IMR-90 (cell line): ENCODE results near the gene TMA7. TPM values are rescaled to one million over a fixed set of nuclear protein-coding genes. Genes with fewer than 3 reads are reported as not detected.

Source experiments
- ATAC-seq: fragments of 200-7000 bp; cut with Tn5 transposase; 2 replicates; pipeline ENCODE4 v1.9.1; 2020; ENCODE audit warnings: low read depth, mild to moderate bottlenecking, moderate library complexity
- BruUV-seq: library from RNA; stranded (reverse); fragments of 400-500 nt; replicated peaks from 2 replicates; lab custom pipeline; 2021; lab: Mats Ljungman, UMichigan
- CTCF ChIA-PET: fragments of 300-600 bp; formaldehyde crosslinking; extraction: SDS; loops from one replicate; lab custom pipeline; 2021; ENCODE audit warnings: antibody characterized with exemption; lab: Yijun Ruan, JAX
- POLR2A ChIA-PET: fragments of 300-600 bp; sonication (Branson Sonifier 250); formaldehyde crosslinking; loops from one replicate; lab custom pipeline; 2022; ENCODE audit warnings: antibody characterized with exemption; ENCODE audit not compliant: unreplicated experiment; lab: Charles Lee
- DNase-seq: peaks from one replicate; pipeline ENCODE4 v3.0.0; 2013
- H2AFZ ChIP-seq: replicated peaks from 2 replicates; pipeline ENCODE3; 2013; ENCODE audit warnings: low read length, mild to moderate bottlenecking; ENCODE audit not compliant: poor library complexity
- H2AK5ac ChIP-seq: 2 replicates; pipeline ENCODE4 v1.6.1; 2013; ENCODE audit warnings: low read depth, low read length, inconsistent platforms
- H2AK9ac ChIP-seq: replicated peaks from 2 replicates; pipeline ENCODE3; 2013; ENCODE audit warnings: mild to moderate bottlenecking, low read depth, low read length, moderate library complexity; ENCODE audit not compliant: poor library complexity
- H2BK120ac ChIP-seq: 2 replicates; pipeline ENCODE4 v1.6.1; 2013; ENCODE audit warnings: low read depth, low read length, inconsistent platforms
- H2BK15ac ChIP-seq: 3 replicates; pipeline ENCODE4 v1.6.1; 2013; ENCODE audit warnings: low read depth, low read length, inconsistent platforms
- H2BK20ac ChIP-seq: 2 replicates; pipeline ENCODE4 v1.6.1; 2013; ENCODE audit warnings: low read depth, mild to moderate bottlenecking, inconsistent platforms, low read length, moderate library complexity
- H2BK5ac ChIP-seq: 2 replicates; pipeline ENCODE4 v1.6.1; 2013; ENCODE audit warnings: mild to moderate bottlenecking, low read depth, low read length, inconsistent platforms; ENCODE audit not compliant: poor library complexity, severe bottlenecking
- H3K14ac ChIP-seq: replicated peaks from 2 replicates; pipeline ENCODE4 v1.6.1; 2013; ENCODE audit warnings: low read depth, low read length, inconsistent platforms
- H3K18ac ChIP-seq: 2 replicates; pipeline ENCODE4 v1.6.1; 2013; ENCODE audit warnings: low read depth, low read length, control low read depth
- H3K23ac ChIP-seq: 2 replicates; pipeline ENCODE4 v1.6.1; 2013; ENCODE audit warnings: low read depth, low read length, inconsistent platforms
- H3K27ac ChIP-seq: 2 replicates; pipeline ENCODE4 v1.5.1; 2013; ENCODE audit warnings: mild to moderate bottlenecking, control low read depth, low read length; ENCODE audit not compliant: insufficient read depth
- H3K27me3 ChIP-seq: 2 replicates; pipeline ENCODE4 v1.6.1; 2013; ENCODE audit warnings: low read length; ENCODE audit not compliant: control insufficient read depth, insufficient read depth
- H3K36me3 ChIP-seq: 2 replicates; pipeline ENCODE4 v1.6.1; 2013; ENCODE audit warnings: low read length, mixed read lengths; ENCODE audit not compliant: control insufficient read depth, insufficient read depth
- H3K4ac ChIP-seq: 2 replicates; pipeline ENCODE4 v1.6.1; 2013; ENCODE audit warnings: low read depth, low read length, inconsistent platforms
- H3K4me1 ChIP-seq: 2 replicates; pipeline ENCODE4 v1.6.1; 2013; ENCODE audit warnings: low read length, mixed read lengths; ENCODE audit not compliant: control insufficient read depth, insufficient read depth
- H3K4me2 ChIP-seq: 2 replicates; pipeline ENCODE4 v1.6.1; 2013; ENCODE audit warnings: low read depth, mild to moderate bottlenecking, control low read depth, low read length, moderate library complexity
- H3K4me3 ChIP-seq: 2 replicates; pipeline ENCODE4 v1.5.1; 2013; ENCODE audit warnings: low read depth, mild to moderate bottlenecking, control low read depth, low read length, moderate library complexity; ENCODE audit not compliant: insufficient read depth
- H3K56ac ChIP-seq: 2 replicates; pipeline ENCODE4 v1.6.1; 2013; ENCODE audit warnings: low read length, inconsistent platforms; ENCODE audit not compliant: insufficient read depth; ENCODE audit errors: extremely low read depth
- H3K79me1 ChIP-seq, 2 experiments: 2 replicates each; pipeline ENCODE4 v1.6.1; 2013; ENCODE audit warnings: low read length in 2 of 2, inconsistent platforms in 1 of 2, low read depth in 1 of 2
- H3K9ac ChIP-seq: 2 replicates; pipeline ENCODE4 v1.6.1; 2013; ENCODE audit warnings: low read depth, low read length, control low read depth
- H3K9me1 ChIP-seq: 2 replicates; pipeline ENCODE4 v1.6.1; 2013; ENCODE audit warnings: low read length, inconsistent platforms; ENCODE audit not compliant: insufficient read depth
- H3K9me3 ChIP-seq: 2 replicates; pipeline ENCODE4 v1.6.1; 2013; ENCODE audit warnings: low read length; ENCODE audit not compliant: control insufficient read depth, insufficient read depth
- H4K20me1 ChIP-seq: 2 replicates; pipeline ENCODE4 v1.6.1; 2013; ENCODE audit warnings: low read length, inconsistent platforms; ENCODE audit not compliant: insufficient read depth
- H4K5ac ChIP-seq: 2 replicates; pipeline ENCODE4 v1.6.1; 2013; ENCODE audit warnings: mild to moderate bottlenecking, low read depth, low read length, control low read depth
- H4K8ac ChIP-seq, 2 experiments: 2 replicates each; pipeline ENCODE4 v1.6.1; 2013; ENCODE audit warnings: low read depth in 2 of 2, low read length in 2 of 2, control low read depth in 1 of 2, inconsistent platforms in 1 of 2
- H4K91ac ChIP-seq: 2 replicates; pipeline ENCODE4 v1.6.1; 2013; ENCODE audit warnings: low read depth, low read length, inconsistent platforms; ENCODE audit not compliant: insufficient read depth
- CEBPB ChIP-seq: IDR thresholded peaks from 2 replicates; pipeline ENCODE4 v1.6.1; 2012; ENCODE audit warnings: low read depth, low read length, improper control_type of control experiment
- CHD1 ChIP-seq: IDR thresholded peaks from 2 replicates; pipeline ENCODE4 v1.6.1; 2012; ENCODE audit warnings: low read depth, low read length, improper control_type of control experiment
- CTCF ChIP-seq: conservative IDR thresholded peaks from 2 replicates; pipeline ENCODE4 v1.5.1; 2012; ENCODE audit warnings: mild to moderate bottlenecking, low read depth, low read length, improper control_type of control experiment
- FOS ChIP-seq: fragments of 150-350 bp; IDR thresholded peaks from 2 replicates; pipeline ENCODE4 v1.6.1; 2016; ENCODE audit warnings: low read depth, low read length
- WGBS, 2 experiments: methylation state at CpG; one replicate each; pipeline versions ENCODE4 v1.1.5 to v1.1.7; 2013; ENCODE audit warnings: missing lambda C conversion rate in 2 of 2; ENCODE audit not compliant: insufficient read length in 1 of 2; ENCODE audit errors: extremely low coverage in 2 of 2; 5-methylcytosine and 5-hydroxymethylcytosine counted together
- dilution Hi-C: fragments of 300-500 bp; cut with HindIII; formaldehyde crosslinking; loops from one replicate; pipeline ENCODE4 v1.14.3; 2018; ENCODE audit warnings: low sequenced_read_pairs; ENCODE audit not compliant: unreplicated experiment
- in situ Hi-C: fragments of 300-500 bp; cut with MboI; formaldehyde crosslinking; loops from 3 replicates; pipeline ENCODE4 v1.14.3; 2019; ENCODE audit warnings: low sequenced_read_pairs, inconsistent platforms, mixed read lengths
- intact Hi-C: fragments of 100-400 bp; cut with micrococcal nuclease; formaldehyde crosslinking; loops from 2 replicates; pipeline ENCODE4 v1.10.0; 2022
- polyA plus RNA-seq, 3 experiments: library from polyadenylated mRNA; depleted of rRNA; stranded (reverse); fragments of >200 nt; gene quantifications; 2 replicates each; pipeline ENCODE4 v1.2.3, GENCODE V29; 2012; ENCODE audit warnings: low replicate concordance in 1 of 3
- total RNA-seq: library from RNA; depleted of rRNA; stranded (reverse); fragments of >200 nt; gene quantifications from 2 replicates; pipeline ENCODE4 v1.2.3, GENCODE V29; 2012

TMA7 gene
- total and polyA plus RNA-seq, 2 of the 4 experiments (the other 2 are of a cell fraction), result 81.9 to 240 TPM

GRCh38 chr3:48414376-48415250 is 25.4 kb upstream of the TMA7 start:
- POLR2A ChIA-PET, result interaction anchor here (0.5 kb wide), 1 partner anchor 10 kb away, joined by 3 read pairs; no protein-coding TSS in a partner anchor
- Histone ChIP-seq H3K9me3 (no peaks in the 10 kb centered on the region), H2AK5ac (no peak overlapping the region), H2BK120ac (no peak overlapping the region), H3K9me1 (no peaks in the 10 kb centered on the region), H2AFZ (no peak overlapping the region), H4K20me1 (no peaks in the 10 kb centered on the region; the same call in 1 of the 2 replicates), H2BK5ac (no peak overlapping the region), H3K79me1 (no peaks in the 10 kb centered on the region), H4K91ac (no peak overlapping the region), H3K27ac (no peak overlapping the region), H3K9ac (no peak overlapping the region), H4K5ac (no peak overlapping the region), H2AK9ac (no peak overlapping the region), H3K56ac (no peak overlapping the region), H3K36me3 (peaks cover 71% of the 10 kb centered on the region), H3K4ac (no peak overlapping the region), H3K4me3 (no peak overlapping the region), H3K23ac (no peak overlapping the region), H3K4me1 (no peaks in the 10 kb centered on the region), H3K18ac (no peak overlapping the region), H2BK20ac (no peak overlapping the region), H3K27me3 (no peaks in the 10 kb centered on the region), H4K8ac (no peak overlapping the region), H3K14ac (no peak overlapping the region), H2BK15ac (no peak overlapping the region), H3K4me2 (no peak overlapping the region)
- BruUV-seq, result no TSS peak
- dilution Hi-C loops, result no loop called here
- CTCF ChIA-PET, result interaction anchor here (1.1 to 1.3 kb wide), 2 partner anchors 14 to 22 kb away, joined by 3 to 4 read pairs; no protein-coding TSS in a partner anchor
- in situ Hi-C loops, result no loop called here
- whole genome bisulfite sequencing, 2 experiments, result 93% methylated on average over 16 of the region's 25 CpGs; no CpG with 5 or more reads in 1 of the 2 experiments
- DNase-seq (no peak), ATAC-seq (no peak)
- TF ChIP-seq CHD1 (no peak), CEBPB (no peak), CTCF (no peak), FOS (no peak)
- intact Hi-C loops, result no loop called here
